ENCODE results near the gene RAD21L1. TPM values are rescaled to one million over a fixed set of nuclear protein-coding genes. Genes with fewer than 3 reads are reported as not detected.

RAD21L1 gene
- total RNA-seq, 1 donor from 2014 or later, result 0.06 TPM

DNA sequence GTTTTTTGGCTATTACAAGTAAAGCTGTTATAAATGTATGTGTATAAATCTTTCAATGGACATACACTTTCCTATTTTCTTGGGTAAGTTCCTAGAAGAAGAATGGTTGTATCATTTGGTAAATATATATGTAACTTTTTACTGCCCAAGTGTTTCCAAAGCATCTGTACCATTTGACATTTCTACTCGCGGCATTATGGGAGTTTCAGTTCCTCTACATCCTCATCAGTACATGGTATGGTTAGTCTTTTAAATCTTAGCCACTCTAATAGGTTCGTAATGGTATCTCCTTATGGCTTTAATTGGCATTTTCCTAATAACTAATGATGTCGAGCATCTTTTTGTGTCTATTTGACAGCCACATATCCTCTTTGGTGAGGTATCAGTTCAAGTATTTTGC lies 53.1 kb downstream of the RAD21L1 start:
- H3K4me3 ChIP-seq (ENCODE audit: low read depth, low read length), result no peak overlapping the region
- TF ChIP-seq, protein P1, sequence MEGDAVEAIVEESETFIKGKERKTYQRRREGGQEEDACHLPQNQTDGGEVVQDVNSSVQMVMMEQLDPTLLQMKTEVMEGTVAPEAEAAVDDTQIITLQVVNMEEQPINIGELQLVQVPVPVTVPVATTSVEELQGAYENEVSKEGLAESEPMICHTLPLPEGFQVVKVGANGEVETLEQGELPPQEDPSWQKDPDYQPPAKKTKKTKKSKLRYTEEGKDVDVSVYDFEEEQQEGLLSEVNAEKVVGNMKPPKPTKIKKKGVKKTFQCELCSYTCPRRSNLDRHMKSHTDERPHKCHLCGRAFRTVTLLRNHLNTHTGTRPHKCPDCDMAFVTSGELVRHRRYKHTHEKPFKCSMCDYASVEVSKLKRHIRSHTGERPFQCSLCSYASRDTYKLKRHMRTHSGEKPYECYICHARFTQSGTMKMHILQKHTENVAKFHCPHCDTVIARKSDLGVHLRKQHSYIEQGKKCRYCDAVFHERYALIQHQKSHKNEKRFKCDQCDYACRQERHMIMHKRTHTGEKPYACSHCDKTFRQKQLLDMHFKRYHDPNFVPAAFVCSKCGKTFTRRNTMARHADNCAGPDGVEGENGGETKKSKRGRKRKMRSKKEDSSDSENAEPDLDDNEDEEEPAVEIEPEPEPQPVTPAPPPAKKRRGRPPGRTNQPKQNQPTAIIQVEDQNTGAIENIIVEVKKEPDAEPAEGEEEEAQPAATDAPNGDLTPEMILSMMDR (conservative IDR thresholded peaks at IDR 0.05; ENCODE audit: low read depth, low read length), result no peak
- DNase-seq (ENCODE audit: low read depth), result no peak

DNA sequence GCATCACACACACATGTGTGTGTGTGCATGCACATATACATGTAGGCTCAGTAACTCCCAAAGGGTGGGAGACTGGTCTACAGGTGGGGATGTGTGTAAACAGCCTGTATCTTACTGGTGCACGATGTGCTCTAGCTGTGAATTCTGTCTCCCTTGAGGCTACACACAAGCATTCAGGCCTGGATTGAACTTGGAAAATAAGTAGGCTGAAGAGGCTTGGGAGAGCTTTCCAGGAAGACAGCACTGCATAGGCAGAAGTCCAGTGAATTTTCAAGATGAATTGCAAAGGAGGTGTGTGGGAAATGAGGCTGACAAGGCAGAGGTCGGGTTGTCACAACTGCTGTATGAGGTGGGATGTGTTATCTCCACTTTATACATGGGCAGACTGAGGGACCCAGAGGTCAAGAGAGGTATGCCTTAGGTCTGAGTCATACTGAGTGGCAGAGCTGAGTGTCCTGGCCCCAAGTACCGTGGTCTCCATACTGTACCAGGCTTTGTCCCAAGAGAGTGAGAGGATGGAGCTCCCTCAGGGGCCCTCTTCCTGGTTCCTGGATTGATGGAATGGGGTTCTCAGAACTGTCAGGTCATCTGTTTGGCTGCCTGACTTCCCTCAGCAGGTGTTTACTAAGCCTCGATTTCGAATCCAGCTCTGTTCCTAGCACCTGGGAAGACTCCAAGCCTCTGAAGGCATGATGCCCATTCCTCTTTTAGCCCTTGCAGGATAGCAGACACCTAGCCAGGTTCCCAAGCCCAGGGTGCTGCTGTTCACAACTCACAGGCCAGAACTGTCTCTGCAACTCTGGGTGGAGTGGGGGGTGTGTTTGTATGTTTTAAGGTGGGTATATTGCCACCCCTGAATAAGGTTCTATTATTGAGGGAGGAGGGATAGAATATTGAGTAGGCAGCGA lies 54.6 kb downstream of the RAD21L1 start:
- no peak for DNase-seq (ENCODE audit: low read depth)
- TF ChIP-seq, protein P1 (conservative IDR thresholded peaks at IDR 0.05; ENCODE audit: low read depth, low read length), result no peak
- H3K4me3 ChIP-seq (ENCODE audit: low read depth, low read length), result no peak overlapping the region

DNA sequence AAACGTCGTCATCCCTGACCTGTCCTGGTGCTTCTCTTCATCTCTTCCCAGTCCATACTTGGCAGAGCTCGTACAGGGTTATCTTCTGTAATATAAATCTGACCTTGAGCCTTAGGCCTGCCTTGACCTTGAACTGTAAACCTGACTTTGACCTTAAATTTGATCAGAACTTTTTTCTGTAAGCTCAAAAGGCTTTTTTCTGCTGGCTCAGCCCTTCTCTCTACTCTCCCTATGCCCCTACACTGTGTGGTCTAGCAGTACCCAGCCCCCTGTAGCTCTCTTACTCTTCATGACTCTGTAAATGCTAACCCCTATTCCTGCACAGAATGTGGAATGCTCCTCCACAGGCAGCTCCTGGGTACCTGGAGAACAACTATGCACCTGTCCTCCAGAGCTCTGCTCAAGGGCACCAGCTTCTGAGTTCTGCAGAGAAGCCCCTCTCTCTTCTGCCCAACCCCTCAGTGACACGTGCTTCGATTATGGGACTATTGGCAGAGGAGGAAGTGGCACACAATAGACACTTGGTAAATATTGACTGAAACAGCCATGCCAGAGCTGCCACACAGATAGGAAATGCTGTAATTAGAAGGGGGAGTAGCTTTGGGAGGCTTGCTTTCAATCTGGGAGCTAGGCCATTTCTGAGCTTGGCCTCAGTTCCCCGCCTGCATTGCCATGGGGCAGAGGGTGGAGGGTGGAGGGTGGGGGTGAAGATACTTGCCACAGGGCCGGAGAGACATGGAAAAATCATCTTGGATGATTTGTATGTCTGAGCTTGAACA lies 55.6 kb downstream of the RAD21L1 start:
- DNase-seq (ENCODE audit: low read depth), result no peak
- TF ChIP-seq, protein P1 (conservative IDR thresholded peaks at IDR 0.05; ENCODE audit: low read depth, low read length), result no peak
- H3K4me3 ChIP-seq (ENCODE audit: low read depth, low read length), result no peak overlapping the region

DNA sequence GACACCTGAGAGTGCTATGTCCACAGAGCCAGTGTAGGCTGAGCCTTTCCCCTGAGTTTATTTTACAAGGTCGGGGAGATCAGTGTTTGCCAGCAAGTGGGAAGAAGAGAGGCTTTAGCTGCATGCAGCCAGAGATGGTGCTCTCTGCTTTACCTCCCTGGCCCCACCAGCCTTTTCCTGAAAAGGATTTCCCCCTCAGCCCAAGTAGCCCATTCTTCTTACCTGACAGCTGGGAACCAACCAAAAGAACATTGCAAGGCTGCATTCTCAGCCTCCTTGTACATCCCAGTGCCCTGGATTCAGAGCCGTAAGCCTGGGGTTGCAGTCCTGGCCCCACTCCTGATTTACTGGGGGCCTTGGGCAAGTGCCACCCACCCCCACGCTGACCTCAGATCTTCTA lies 57.1 kb downstream of the RAD21L1 start:
- no peak for DNase-seq (ENCODE audit: low read depth)
- no peak overlapping the region for H3K4me3 ChIP-seq (ENCODE audit: low read depth, low read length)
- TF ChIP-seq, protein P1 (conservative IDR thresholded peaks at IDR 0.05; ENCODE audit: low read depth, low read length), result no peak

DNA sequence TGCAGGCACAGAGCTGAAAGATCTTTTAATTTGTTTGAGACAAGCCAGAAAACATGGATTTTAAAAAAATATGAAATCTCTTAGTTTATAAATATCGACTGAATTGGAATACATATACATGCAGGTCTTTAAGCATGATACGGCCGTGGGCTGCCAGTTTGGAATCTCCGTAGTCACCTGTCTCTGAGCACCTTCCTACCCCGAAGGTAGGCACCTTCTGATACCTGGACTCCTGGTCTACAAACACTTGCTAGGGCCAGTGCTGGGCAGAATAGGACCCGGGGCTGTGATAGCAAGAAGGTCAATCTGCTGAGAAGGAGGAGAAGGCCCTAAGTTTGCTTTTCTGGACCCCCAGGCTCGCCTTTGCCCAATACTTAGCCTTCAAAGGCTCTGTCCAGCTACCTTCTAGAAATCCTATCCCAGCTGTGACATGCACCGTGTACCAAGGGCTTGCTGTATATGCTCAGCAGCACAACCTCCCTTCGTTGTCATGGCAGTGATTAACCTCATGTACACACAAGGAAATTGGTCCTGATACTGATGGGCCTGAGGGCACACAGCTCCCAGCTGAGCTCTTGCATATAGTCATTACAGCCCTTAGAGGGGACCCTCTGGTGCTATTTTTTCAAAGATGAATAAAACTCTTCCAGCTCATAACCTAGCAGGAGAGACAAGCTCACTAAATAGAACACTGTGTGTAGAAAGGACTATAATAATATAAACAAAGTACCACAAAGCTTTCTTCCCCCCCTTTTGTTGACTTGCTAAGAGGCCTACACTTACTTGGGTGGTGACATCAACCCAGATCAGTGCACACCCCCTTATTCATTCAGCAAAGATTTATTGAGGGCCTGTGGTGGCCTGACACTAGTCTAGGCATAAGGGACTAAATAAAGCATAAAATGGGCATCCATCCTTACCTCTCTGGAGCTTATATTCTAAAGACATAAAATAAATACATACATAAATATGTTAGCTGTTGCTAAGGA lies 58.0 kb downstream of the RAD21L1 start:
- no peak for DNase-seq (ENCODE audit: low read depth)
- TF ChIP-seq, protein P1 (conservative IDR thresholded peaks at IDR 0.05; ENCODE audit: low read depth, low read length), result no peak
- no peak overlapping the region for H3K4me3 ChIP-seq (ENCODE audit: low read depth, low read length)

DNA sequence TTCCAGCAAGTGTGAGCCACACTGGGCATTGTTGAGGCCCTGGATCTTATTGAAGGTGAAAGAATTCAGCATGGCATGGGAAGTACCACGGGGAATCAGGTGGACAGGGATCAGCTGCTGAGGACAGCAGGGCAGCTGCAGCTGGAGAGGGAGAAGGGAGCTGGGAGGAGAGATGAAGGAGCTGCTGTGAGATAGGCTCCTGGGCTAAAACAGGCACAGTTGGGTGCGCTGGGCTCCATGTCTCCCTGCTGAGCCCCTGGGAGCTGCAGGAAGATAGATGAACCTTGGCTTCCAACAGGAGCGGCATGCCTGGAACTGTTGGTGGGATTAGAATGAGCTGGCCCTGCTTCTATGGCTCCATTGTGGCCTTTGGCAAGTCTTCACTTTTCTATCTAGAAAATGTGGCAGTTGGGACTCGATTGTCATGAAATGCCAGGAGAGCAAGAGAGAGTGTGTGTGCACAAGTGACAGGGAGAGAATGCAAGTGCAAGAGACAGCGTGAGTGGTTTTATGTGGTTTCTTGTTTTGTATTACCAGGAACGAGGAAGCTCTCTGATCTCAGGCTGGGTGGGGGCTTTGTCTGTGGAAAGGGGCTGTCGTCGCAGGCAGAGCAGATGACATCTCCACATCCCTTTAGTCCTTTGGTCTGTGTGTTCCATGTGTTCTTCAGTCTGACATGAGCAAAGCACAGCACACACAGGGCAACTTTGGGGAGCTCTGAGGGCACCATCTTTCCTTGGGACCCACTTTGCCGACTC lies 60.6 kb downstream of the RAD21L1 start:
- DNase-seq (ENCODE audit: low read depth), result no peak
- TF ChIP-seq, protein P1 (conservative IDR thresholded peaks at IDR 0.05; ENCODE audit: low read depth, low read length), result no peak
- H3K4me3 ChIP-seq (ENCODE audit: low read depth, low read length), result no peak overlapping the region
